Cardiac muscle cell (in vitro differentiated cells and primary cell): ENCODE data around the gene OR51B6. TPM values are rescaled to one million over a fixed set of nuclear protein-coding genes. Genes with fewer than 3 reads are reported as not detected.

Source experiments
- DNase-seq, 2 donors: peaks; one replicate each; pipeline versions ENCODE4 v3.0.0 to v3.0.0-alpha.2; 2010 to 2017; ENCODE audit warnings: low read depth in 1 of 2, low spot score in 1 of 2
- H3K27ac ChIP-seq: fragments of 200-600 bp; sonication (generic); 2 replicates; pipeline ENCODE4 v1.5.1; 2016
- H3K27me3 ChIP-seq: fragments of 200-600 bp; sonication (generic); 2 replicates; pipeline ENCODE4 v1.6.0; 2016; ENCODE audit warnings: control low read depth
- H3K36me3 ChIP-seq: fragments of 200-600 bp; sonication (generic); 2 replicates; pipeline ENCODE4 v1.5.1; 2016; ENCODE audit warnings: control low read depth
- H3K4me1 ChIP-seq: fragments of 200-600 bp; sonication (generic); 2 replicates; pipeline ENCODE4 v1.8.1; 2017; ENCODE audit warnings: low read depth, mild to moderate bottlenecking, mixed run types
- H3K4me3 ChIP-seq: fragments of 200-600 bp; sonication (generic); 2 replicates; pipeline ENCODE4 v1.5.1; 2016; ENCODE audit warnings: mild to moderate bottlenecking
- H3K9me3 ChIP-seq: fragments of 200-600 bp; sonication (generic); 2 replicates; pipeline ENCODE4 v1.5.1; 2017; ENCODE audit warnings: low read depth, mild to moderate bottlenecking, control low read depth
- CTCF ChIP-seq: IDR thresholded peaks from 2 replicates; pipeline ENCODE4 v1.5.1; 2012; ENCODE audit warnings: low read depth, mild to moderate bottlenecking, low read length
- polyA plus RNA-seq: library from polyadenylated mRNA; unstranded; fragments of >200 nt; fragmentation: Nextera tagmentation; extraction: Ambion mirVana; gene quantifications from 2 replicates; pipeline ENCODE4 v1.2.1, GENCODE V29; 2016
- total RNA-seq: library from RNA; depleted of rRNA; stranded (reverse); fragments of >200 nt; gene quantifications from 2 replicates; pipeline ENCODE4 v1.2.3, GENCODE V29; 2016

The OR51B6 gene
- not detected in 2 replicates for total RNA-seq
- 0.39 TPM in 1 of 2 replicates, not detected in the other for polyA plus RNA-seq

- no peak within 1 kb of the TSS for H3K4me3 ChIP-seq
- DNase-seq = no peak
- H3K27ac ChIP-seq = no peak within 1 kb of the TSS
- H3K4me1 ChIP-seq = no peaks in the 10 kb centered on the region
- no peaks in the 10 kb centered on the region for H3K9me3 ChIP-seq
- no peak for TF ChIP-seq CTCF
- H3K36me3 ChIP-seq = no peaks in the 10 kb centered on the region
- no peaks in the 10 kb centered on the region for H3K27me3 ChIP-seq
Measured at GRCh38 chr11:5351208-5351607, at the start of gene OR51B6. TSS of gene OR51B6 (plus strand) at chr11:5351508. CDS start at chr11:5351508, 0 bp downstream.

GRCh38 chr11:5301846-5302245 lies 49.5 kb upstream of the OR51B6 start, which contains the start of gene OR51B4:
TSS of gene OR51B4 (minus strand) at chr11:5301946. CDS start at chr11:5301946, 0 bp downstream.
- Histone ChIP-seq H3K4me3 (no peak within 1 kb of the TSS), H3K27me3 (no peaks in the 10 kb centered on the region), H3K27ac (no peak within 1 kb of the TSS), H3K4me1 (no peaks in the 10 kb centered on the region), H3K9me3 (no peaks in the 10 kb centered on the region), H3K36me3 (no peaks in the 10 kb centered on the region)
- TF ChIP-seq CTCF = no peak
- no peak for DNase-seq

GRCh38 chr11:5303626-5304025 lies 47.7 kb upstream of the OR51B6 start:
- Histone ChIP-seq H3K9me3 (no peaks in the 10 kb centered on the region), H3K4me1 (no peaks in the 10 kb centered on the region), H3K27me3 (no peaks in the 10 kb centered on the region), H3K27ac (no peak overlapping the region), H3K4me3 (no peak overlapping the region), H3K36me3 (no peaks in the 10 kb centered on the region)
- no peak for DNase-seq
- no peak for TF ChIP-seq CTCF

- Histone ChIP-seq H3K27ac (no peak overlapping the region), H3K9me3 (no peaks in the 10 kb centered on the region)
- no peak for DNase-seq
Measured at GRCh38 chr11:5304046-5304445, 47.3 kb upstream of the OR51B6 start.

GRCh38 chr11:5307256-5308019 lies 43.9 kb upstream of the OR51B6 start:
- H3K4me1 ChIP-seq = no peaks in the 10 kb centered on the region
- no peak overlapping the region for H3K27ac ChIP-seq
- no peak for DNase-seq
- H3K27me3 ChIP-seq = no peaks in the 10 kb centered on the region
- no peak overlapping the region for H3K4me3 ChIP-seq
- no peaks in the 10 kb centered on the region for H3K9me3 ChIP-seq
- TF ChIP-seq CTCF = no peak
- no peaks in the 10 kb centered on the region for H3K36me3 ChIP-seq

More at GRCh38 chr11:5304046-5304445, 47.3 kb upstream of the OR51B6 start:
- H3K4me3 ChIP-seq = no peak overlapping the region
- H3K27me3 ChIP-seq = no peaks in the 10 kb centered on the region
- TF ChIP-seq CTCF = no peak
- no peaks in the 10 kb centered on the region for H3K36me3 ChIP-seq
- H3K4me1 ChIP-seq = no peaks in the 10 kb centered on the region
